Sigmoid colon (tissue), 4 donors: ENCODE data around the gene CASZ1.

Source experiments
- CTCF ChIP-seq, 4 experiments: fragments of 450-650 bp in 3 of 4; fragments of 200-600 bp in 1 of 4; IDR thresholded peaks; one replicate each; pipeline ENCODE4 v1.5.1; 2016 to 2019; ENCODE audit warnings: antibody characterized with exemption in 4 of 4, mild to moderate bottlenecking in 3 of 4, moderate library complexity in 2 of 4
- EP300 ChIP-seq, 4 donors: sonication (generic); formaldehyde crosslinking; IDR thresholded peaks; one replicate each; pipeline ENCODE4 v1.6.1; 2017; ENCODE audit warnings: antibody characterized with exemption in 4 of 4
- POLR2A ChIP-seq, 2 donors: fragments of 450-650 bp; IDR thresholded peaks; one replicate each; pipeline ENCODE4 v1.6.1; 2016; ENCODE audit warnings: antibody characterized with exemption in 2 of 2, mild to moderate bottlenecking in 2 of 2, moderate library complexity in 2 of 2
- POLR2AphosphoS5 ChIP-seq, 4 donors: sonication (generic); formaldehyde crosslinking; IDR thresholded peaks; one replicate each; pipeline ENCODE4 v1.6.1; 2017; ENCODE audit warnings: antibody characterized with exemption in 4 of 4

DNA sequence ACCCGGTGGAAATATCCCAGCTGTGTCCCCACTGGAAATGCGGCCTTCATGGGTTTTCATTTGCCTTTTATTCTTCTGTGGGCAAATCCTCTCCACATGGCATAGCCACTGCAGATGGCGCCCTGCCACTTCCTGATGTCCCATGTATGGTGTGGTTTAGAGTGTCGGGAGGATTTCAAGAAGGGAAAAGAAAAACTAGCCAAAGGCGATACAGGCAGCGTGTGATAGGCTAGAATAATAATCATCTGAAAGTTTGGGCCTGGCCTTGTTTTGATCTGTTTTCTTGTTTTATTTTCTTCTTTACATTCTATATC lies 198.1 kb downstream of the CASZ1 start:
- TF ChIP-seq CTCF (IDR thresholded peaks at IDR 0.05) (no peak), POLR2A (IDR thresholded peaks at IDR 0.05) (no peak), POLR2AphosphoS5 (IDR thresholded peaks at IDR 0.05) (no peak), EP300 (IDR thresholded peaks at IDR 0.05) (no peak)
